ENCODE results near the gene DSCAML1.

- no peak for TF ChIP-seq CTCF (IDR thresholded peaks at IDR 0.05)
- no peak for TF ChIP-seq POLR2A (IDR thresholded peaks at IDR 0.05)
Measured at GRCh38 chr11:117437791-117438130, 359.3 kb downstream of the DSCAML1 start.

All from testis (tissue), 2 donors.